Measurements from ENCODE around the gene GIT2.

The GIT2 gene

GRCh38 chr12:109890620-109891170 lies 105.5 kb downstream of the GIT2 start:
- no peak for DNase-seq (ENCODE audit: low read depth)

GRCh38 chr12:109888179-109889020 lies 107.8 kb downstream of the GIT2 start:
- peak; percentile 83 for DNase-seq (ENCODE audit: low read depth)

GRCh38 chr12:109885616-109886015 lies 110.6 kb downstream of the GIT2 start:
- DNase-seq (ENCODE audit: low read depth), result no peak

GRCh38 chr12:109883461-109883860 lies 112.7 kb downstream of the GIT2 start:
- DNase-seq (ENCODE audit: low read depth), result no peak

GRCh38 chr12:109881752-109882151 lies 114.4 kb downstream of the GIT2 start:
- DNase-seq (ENCODE audit: low read depth), result no peak

GRCh38 chr12:109880938-109881337 lies 115.2 kb downstream of the GIT2 start:
- DNase-seq (ENCODE audit: low read depth), result no peak

GRCh38 chr12:109880043-109880931 lies 115.9 kb downstream of the GIT2 start, which contains the start of gene GLTP:
Gene GLTP, minus strand, starts transcription at chr12:109880541. Its CDS starts 167 bp downstream, at chr12:109880374.
- peak; percentile 71 for DNase-seq (ENCODE audit: low read depth)
